Stimulated activated CD4-positive, alpha-beta T cell treated with anti-CD3 and anti-CD28 coated beads, Interleukin-2, amount 100 ng/mL, for 4 hours (primary cell): ENCODE measurements around the gene HPCAL4.

ENCODE experiments used
- DNase-seq: peaks from one replicate; pipeline ENCODE4 v3.0.0-alpha.2; 2020; ENCODE audit warnings: low read depth

The HPCAL4 gene

GRCh38 chr1:39701049-39701439 lies 9.8 kb upstream of the HPCAL4 start:
- DNase-seq: no peak

- no peak for DNase-seq
Observed at GRCh38 chr1:39700348-39700747, 9.1 kb upstream of the HPCAL4 start.

GRCh38 chr1:39699419-39699818 lies 8.2 kb upstream of the HPCAL4 start:
- DNase-seq: no peak

GRCh38 chr1:39698568-39698967 lies 7.3 kb upstream of the HPCAL4 start:
- no peak for DNase-seq

GRCh38 chr1:39696448-39696847 lies 5.2 kb upstream of the HPCAL4 start:
- DNase-seq: no peak

GRCh38 chr1:39695016-39695415 lies 3.8 kb upstream of the HPCAL4 start:
- DNase-seq: no peak

GRCh38 chr1:39694026-39694425 lies 2.8 kb upstream of the HPCAL4 start:
- no peak for DNase-seq

GRCh38 chr1:39692152-39693074 lies 1.2 kb upstream of the HPCAL4 start:
- DNase-seq: no peak

- no peak for DNase-seq
Observed at GRCh38 chr1:39690794-39691382, 345 bp downstream of the HPCAL4 start.

- DNase-seq: no peak
Observed at GRCh38 chr1:39690225-39690624, 1.0 kb downstream of the HPCAL4 start.

- no peak for DNase-seq
Observed at GRCh38 chr1:39689635-39690034, 1.6 kb downstream of the HPCAL4 start.

- no peak for DNase-seq
Observed at GRCh38 chr1:39689214-39689613, 2.0 kb downstream of the HPCAL4 start.

GRCh38 chr1:39688706-39689105 lies 2.5 kb downstream of the HPCAL4 start:
- DNase-seq: no peak

GRCh38 chr1:39687243-39687642 lies 4.0 kb downstream of the HPCAL4 start:
- DNase-seq: no peak

GRCh38 chr1:39685071-39685470 lies 6.2 kb downstream of the HPCAL4 start:
- DNase-seq: no peak

- DNase-seq: no peak
Observed at GRCh38 chr1:39684313-39684664, 6.9 kb downstream of the HPCAL4 start.

- DNase-seq: peak; percentile 33
Observed at GRCh38 chr1:39683591-39684312, 7.5 kb downstream of the HPCAL4 start.

GRCh38 chr1:39681999-39682398 lies 9.2 kb downstream of the HPCAL4 start:
- no peak for DNase-seq

- no peak for DNase-seq
Observed at GRCh38 chr1:39681294-39681693, 9.9 kb downstream of the HPCAL4 start.

GRCh38 chr1:39680751-39681150 lies 10.5 kb downstream of the HPCAL4 start:
- DNase-seq: no peak

GRCh38 chr1:39679821-39680220 lies 11.4 kb downstream of the HPCAL4 start:
- no peak for DNase-seq

GRCh38 chr1:39678889-39679288 lies 12.3 kb downstream of the HPCAL4 start:
- no peak for DNase-seq

GRCh38 chr1:39677645-39678044 lies 13.6 kb downstream of the HPCAL4 start:
- no peak for DNase-seq
